ENCODE data around the gene PDE4B. TPM values are rescaled to one million over a fixed set of nuclear protein-coding genes. Genes with fewer than 3 reads are reported as not detected.

The PDE4B gene
- total RNA-seq, 1 experiment from 2014 or later, result 1.4 TPM

GRCh38 chr1:65992831-65993271 is 200.2 kb downstream of the PDE4B start:
- no peaks in the 10 kb centered on the region for H3K79me2 ChIP-seq (ENCODE audit: low read length)
- BruUV-seq (replicated peaks), result no TSS peak
- CTCF ChIA-PET, result no interaction called here
- POLR2A ChIA-PET (ENCODE audit: unreplicated experiment), result no interaction called here
- intact Hi-C loops (cut with micrococcal nuclease), result no loop called here
- no peak overlapping the region for H3K9ac ChIP-seq (ENCODE audit: low read length)
- no peaks in the 10 kb centered on the region for H3K4me1 ChIP-seq (ENCODE audit: insufficient read depth, low read length)
- H3K27me3 ChIP-seq (ENCODE audit: low read length), result peaks cover 67% of the 10 kb centered on the region
- no peaks in the 10 kb centered on the region for H3F3A ChIP-seq (ENCODE audit: low read length, unreplicated experiment)
- H4K20me1 ChIP-seq (ENCODE audit: low read length), result no peaks in the 10 kb centered on the region
- ATAC-seq (no peak), DNase-seq (no peak)
- no peak overlapping the region for H2AFZ ChIP-seq (ENCODE audit: low read length)
- no peak overlapping the region for H3K27ac ChIP-seq (ENCODE audit: low read length)
- TF ChIP-seq EZH2 (IDR thresholded peaks at IDR 0.05; ENCODE audit: low read length, unreplicated experiment) (no peak), CTCF (conservative IDR thresholded peaks at IDR 0.05; ENCODE audit: low read depth, low read length) (no peak), EZH2phosphoT487 (IDR thresholded peaks at IDR 0.05; ENCODE audit: borderline replicate concordance, low read length) (no peak)
- no peaks in the 10 kb centered on the region for H3K9me3 ChIP-seq (ENCODE audit: low read length)
- H3K9me2 ChIP-seq (replicated peaks; ENCODE audit: low read length), result no peaks in the 10 kb centered on the region
- no peaks in the 10 kb centered on the region for H3K36me3 ChIP-seq (ENCODE audit: low read depth, low read length)
- no peak overlapping the region for H3K4me2 ChIP-seq (ENCODE audit: low read length)
- no peak overlapping the region for H3K4me3 ChIP-seq (ENCODE audit: low read length)

- no peak overlapping the region for H2AFZ ChIP-seq (ENCODE audit: low read length)
- H3K27ac ChIP-seq (ENCODE audit: low read length), result no peak overlapping the region
- H3K4me3 ChIP-seq (ENCODE audit: low read length), result no peak overlapping the region
- intact Hi-C loops (cut with micrococcal nuclease), result no loop called here
- H3K9ac ChIP-seq (ENCODE audit: low read length), result no peak overlapping the region
- H3K9me3 ChIP-seq (ENCODE audit: low read length), result no peaks in the 10 kb centered on the region
- H4K20me1 ChIP-seq (ENCODE audit: low read length), result no peaks in the 10 kb centered on the region
- TF ChIP-seq CTCF (conservative IDR thresholded peaks at IDR 0.05; ENCODE audit: low read depth, low read length), result no peak
- no peak for TF ChIP-seq EZH2 (IDR thresholded peaks at IDR 0.05; ENCODE audit: low read length, unreplicated experiment)
- TF ChIP-seq EZH2phosphoT487 (IDR thresholded peaks at IDR 0.05; ENCODE audit: borderline replicate concordance, low read length), result no peak
- ChIA-PET POLR2A (ENCODE audit: unreplicated experiment) (no interaction called here), CTCF (no interaction called here)
- H3K36me3 ChIP-seq (ENCODE audit: low read depth, low read length), result no peaks in the 10 kb centered on the region
- ATAC-seq (no peak), DNase-seq (no peak)
- no peak overlapping the region for H3K4me2 ChIP-seq (ENCODE audit: low read length)
- H3K4me1 ChIP-seq (ENCODE audit: insufficient read depth, low read length), result no peaks in the 10 kb centered on the region
- BruUV-seq (replicated peaks), result no TSS peak
- H3F3A ChIP-seq (ENCODE audit: low read length, unreplicated experiment), result no peaks in the 10 kb centered on the region
- no peaks in the 10 kb centered on the region for H3K79me2 ChIP-seq (ENCODE audit: low read length)
- peaks cover 78% of the 10 kb centered on the region for H3K27me3 ChIP-seq (ENCODE audit: low read length)
- H3K9me2 ChIP-seq (replicated peaks; ENCODE audit: low read length), result no peaks in the 10 kb centered on the region
Observed at GRCh38 chr1:65994223-65994622, 201.5 kb downstream of the PDE4B start.

- ATAC-seq, result no peak
- no peak for DNase-seq
- BruUV-seq (replicated peaks), result no TSS peak
- Histone ChIP-seq H3K27me3 (ENCODE audit: low read length) (peaks cover 79% of the 10 kb centered on the region), H3K4me1 (ENCODE audit: insufficient read depth, low read length) (no peaks in the 10 kb centered on the region), H3K4me2 (ENCODE audit: low read length) (no peak overlapping the region), H4K20me1 (ENCODE audit: low read length) (no peaks in the 10 kb centered on the region), H3K9me3 (ENCODE audit: low read length) (no peaks in the 10 kb centered on the region), H3F3A (ENCODE audit: low read length, unreplicated experiment) (no peaks in the 10 kb centered on the region), H2AFZ (ENCODE audit: low read length) (no peak overlapping the region), H3K9me2 (replicated peaks; ENCODE audit: low read length) (no peaks in the 10 kb centered on the region), H3K36me3 (ENCODE audit: low read depth, low read length) (no peaks in the 10 kb centered on the region), H3K9ac (ENCODE audit: low read length) (no peak overlapping the region), H3K27ac (ENCODE audit: low read length) (no peak overlapping the region), H3K79me2 (ENCODE audit: low read length) (no peaks in the 10 kb centered on the region), H3K4me3 (ENCODE audit: low read length) (no peak overlapping the region)
- no peak for TF ChIP-seq EZH2phosphoT487 (IDR thresholded peaks at IDR 0.05; ENCODE audit: borderline replicate concordance, low read length)
- no peak for TF ChIP-seq EZH2 (IDR thresholded peaks at IDR 0.05; ENCODE audit: low read length, unreplicated experiment)
- no peak for TF ChIP-seq CTCF (conservative IDR thresholded peaks at IDR 0.05; ENCODE audit: low read depth, low read length)
- POLR2A ChIA-PET (ENCODE audit: unreplicated experiment), result no interaction called here
- CTCF ChIA-PET, result no interaction called here
- intact Hi-C loops (cut with micrococcal nuclease), result no loop called here
Observed at GRCh38 chr1:65995336-65995735, 202.6 kb downstream of the PDE4B start.

Measured in PC-3 (cell line).